SU-DHL-6 (cell line): ENCODE results near the gene ACTA1.

Experiments
- CTCF ChIP-seq: fragments of 200-600 bp; sonication (generic); IDR thresholded peaks from one replicate; pipeline ENCODE4 v1.5.1; 2017; ENCODE audit warnings: antibody characterized with exemption, mild to moderate bottlenecking, low read length, moderate library complexity; ENCODE audit not compliant: insufficient read depth, poor library complexity, severe bottlenecking
- EZH2phosphoT487 ChIP-seq: fragments of 200-600 bp; sonication (generic), shearing (Covaris generic); conservative IDR thresholded peaks from 2 replicates; pipeline ENCODE4 v1.6.1; 2018; ENCODE audit warnings: mild to moderate bottlenecking, antibody characterized with exemption, low read length, moderate library complexity, mixed read lengths

GRCh38 chr1:229474509-229474908, 40.6 kb upstream of the ACTA1 start:
- TF ChIP-seq CTCF (no peak), EZH2phosphoT487 (no peak)
